Peyer's patch (tissue), 4 donors: ENCODE results near the gene ATL2.

ENCODE experiments used
- CTCF ChIP-seq, 6 experiments: fragments of 450-650 bp in 4 of 6; fragments of 200-600 bp in 2 of 6; sonication (generic) in 1 of 6; IDR thresholded peaks; one replicate each; pipeline ENCODE4 v1.5.1; 2017 to 2019; ENCODE audit warnings: antibody characterized with exemption in 6 of 6, mild to moderate bottlenecking in 3 of 6, moderate library complexity in 1 of 6
- POLR2A ChIP-seq, 2 donors: fragments of 450-650 bp; IDR thresholded peaks; one replicate each; pipeline ENCODE4 v1.5.1; 2017; ENCODE audit warnings: antibody characterized with exemption in 2 of 2, mild to moderate bottlenecking in 2 of 2, moderate library complexity in 2 of 2

GRCh38 chr2:38345323-38346038 is 31.6 kb downstream of the ATL2 start:
- TF ChIP-seq CTCF (IDR thresholded peaks at IDR 0.05) (no peak), POLR2A (IDR thresholded peaks at IDR 0.05) (no peak)
